Liver (tissue), 9 donors: ENCODE results near the gene PRND. TPM values are rescaled to one million over a fixed set of nuclear protein-coding genes. Genes with fewer than 3 reads are reported as not detected.

Experiments
- DNase-seq: peaks from one replicate; pipeline ENCODE4 v3.0.0-alpha.2; 2017; ENCODE audit warnings: low spot score
- H3K27ac ChIP-seq, 2 donors: one replicate each; pipeline ENCODE4 v1.7.0; 2013; ENCODE audit warnings: inconsistent platforms in 2 of 2, low read length in 2 of 2, control low read depth in 1 of 2, low read depth in 1 of 2, mild to moderate bottlenecking in 1 of 2
- H3K27me3 ChIP-seq, 4 donors: one replicate each; pipeline versions ENCODE4 v1.6.1 to v1.7.0; 2013; ENCODE audit warnings: low read length in 3 of 4, inconsistent platforms in 1 of 4, mild to moderate bottlenecking in 1 of 4, moderate library complexity in 1 of 4; ENCODE audit not compliant: control insufficient read depth in 4 of 4, insufficient read depth in 4 of 4
- H3K36me3 ChIP-seq, 4 donors: one replicate each; pipeline versions ENCODE4 v1.6.1 to v1.7.0; 2013; ENCODE audit warnings: low read length in 3 of 4, mild to moderate bottlenecking in 3 of 4, low read depth in 1 of 4, moderate library complexity in 1 of 4; ENCODE audit not compliant: control insufficient read depth in 4 of 4, insufficient read depth in 3 of 4
- H3K4me1 ChIP-seq, 4 donors: one replicate each; pipeline versions ENCODE4 v1.6.1 to v1.7.0; 2013; ENCODE audit warnings: low read length in 3 of 4, mild to moderate bottlenecking in 3 of 4, moderate library complexity in 1 of 4; ENCODE audit not compliant: control insufficient read depth in 4 of 4, insufficient read depth in 4 of 4
- H3K4me3 ChIP-seq, 3 donors: one replicate each; pipeline versions ENCODE4 v1.6.1 to v1.7.0; 2013; ENCODE audit warnings: low read length in 3 of 3, control low read depth in 1 of 3, low read depth in 1 of 3, mild to moderate bottlenecking in 1 of 3
- H3K9ac ChIP-seq, 2 donors: one replicate each; pipeline ENCODE4 v1.7.0; 2013; ENCODE audit warnings: low read length in 2 of 2, mild to moderate bottlenecking in 2 of 2, moderate library complexity in 2 of 2, control low read depth in 1 of 2, low read depth in 1 of 2
- H3K9me3 ChIP-seq, 4 donors: one replicate each; pipeline versions ENCODE4 v1.6.1 to v1.7.0; 2013; ENCODE audit warnings: low read length in 3 of 4; ENCODE audit not compliant: control insufficient read depth in 4 of 4
- EGR1 ChIP-seq, 2 donors: IDR thresholded peaks; 2 replicates each; pipeline ENCODE4 v1.6.1; 2016 to 2018; ENCODE audit warnings: antibody characterized with exemption in 2 of 2, low read depth in 2 of 2
- FOXA1 ChIP-seq: IDR thresholded peaks from 2 replicates; pipeline ENCODE4 v1.6.1; 2016; ENCODE audit warnings: antibody characterized with exemption
- FOXA2 ChIP-seq: IDR thresholded peaks from 2 replicates; pipeline ENCODE4 v1.6.1; 2016; ENCODE audit warnings: antibody characterized with exemption
- GABPA ChIP-seq, 2 donors: IDR thresholded peaks in 1 of 2; conservative IDR thresholded peaks in 1 of 2; 2 replicates each; pipeline ENCODE4 v1.6.1; 2016; ENCODE audit warnings: antibody characterized with exemption in 2 of 2, mild to moderate bottlenecking in 1 of 2, moderate library complexity in 1 of 2
- HNF4A ChIP-seq, 2 donors: conservative IDR thresholded peaks; 2 replicates each; pipeline ENCODE4 v1.6.1; 2016; ENCODE audit warnings: antibody characterized with exemption in 2 of 2, mild to moderate bottlenecking in 2 of 2
- HNF4G ChIP-seq: IDR thresholded peaks from 2 replicates; pipeline ENCODE4 v1.6.1; 2016; ENCODE audit warnings: antibody characterized with exemption
- JUND ChIP-seq, 2 donors: IDR thresholded peaks; 2 replicates each; pipeline ENCODE4 v1.6.1; 2016; ENCODE audit warnings: antibody characterized with exemption in 2 of 2
- NR2F2 ChIP-seq: IDR thresholded peaks from 2 replicates; pipeline ENCODE4 v1.6.1; 2016; ENCODE audit warnings: antibody characterized with exemption
- RAD21 ChIP-seq, 2 donors: IDR thresholded peaks; 2 replicates each; pipeline ENCODE4 v1.6.1; 2016; ENCODE audit warnings: antibody characterized with exemption in 2 of 2, mild to moderate bottlenecking in 2 of 2
- RXRA ChIP-seq, 2 donors: IDR thresholded peaks; 2 replicates each; pipeline ENCODE4 v1.6.1; 2017 to 2018; ENCODE audit warnings: antibody characterized with exemption in 2 of 2, mild to moderate bottlenecking in 1 of 2
- SP1 ChIP-seq: IDR thresholded peaks from 2 replicates; pipeline ENCODE4 v1.6.1; 2018; ENCODE audit warnings: antibody characterized with exemption, mild to moderate bottlenecking
- YY1 ChIP-seq: IDR thresholded peaks from 2 replicates; pipeline ENCODE4 v1.6.1; 2016; ENCODE audit warnings: antibody characterized with exemption, mild to moderate bottlenecking
- WGBS: extraction: QIAGEN DNeasy Blood & Tissue Kit; methylation state at CpG from one replicate; pipeline ENCODE4 v1.1.7; 2013; 5-methylcytosine and 5-hydroxymethylcytosine counted together
- polyA plus RNA-seq, 2 donors: library from polyadenylated mRNA; stranded (reverse) in 1 of 2; unstranded in 1 of 2; fragments of 200-250 nt in 1 of 2; fragments of >200 nt in 1 of 2; fragmentation: Nextera tagmentation in 1 of 2; extraction: Ambion mirVana in 1 of 2; gene quantifications; one replicate each; pipeline versions ENCODE4 v1.2.1 to v1.2.3, GENCODE V29; 2013 to 2015
- total RNA-seq, 2 donors: library from RNA; depleted of rRNA; stranded (reverse); fragments of >200 nt; gene quantifications; one replicate each; pipeline ENCODE4 v1.2.3, GENCODE V29; 2014
- TF ChIP-seq, protein P1 (sequence below): fragments of 150-350 bp; IDR thresholded peaks from 2 replicates; pipeline ENCODE4 v1.5.1; 2017; ENCODE audit warnings: improper control_type of control experiment, low read depth, low read length; ENCODE audit not compliant: missing input control
- TF ChIP-seq, protein P2 (sequence below): IDR thresholded peaks from 2 replicates; pipeline ENCODE4 v1.6.1; 2016; ENCODE audit warnings: antibody characterized with exemption
- TF ChIP-seq, protein P3 (sequence below): IDR thresholded peaks from 2 replicates; pipeline ENCODE4 v1.6.1; 2016; ENCODE audit warnings: antibody characterized with exemption
- TF ChIP-seq, protein P4 (sequence below): IDR thresholded peaks from 2 replicates; pipeline ENCODE4 v1.6.1; 2016; ENCODE audit warnings: antibody characterized with exemption, mild to moderate bottlenecking
- TF ChIP-seq, protein P5 (sequence below): IDR thresholded peaks from 2 replicates; pipeline ENCODE4 v1.6.1; 2016; ENCODE audit warnings: antibody characterized with exemption
- donor health status: healthy.
- donor health status: healthy.
- donor health status: healthy.
- donor health status: healthy.
- donor health status: healthy.

The PRND gene
- total and polyA plus RNA-seq, 4 donors, result 0.23 TPM; not detected in 3

DNA sequence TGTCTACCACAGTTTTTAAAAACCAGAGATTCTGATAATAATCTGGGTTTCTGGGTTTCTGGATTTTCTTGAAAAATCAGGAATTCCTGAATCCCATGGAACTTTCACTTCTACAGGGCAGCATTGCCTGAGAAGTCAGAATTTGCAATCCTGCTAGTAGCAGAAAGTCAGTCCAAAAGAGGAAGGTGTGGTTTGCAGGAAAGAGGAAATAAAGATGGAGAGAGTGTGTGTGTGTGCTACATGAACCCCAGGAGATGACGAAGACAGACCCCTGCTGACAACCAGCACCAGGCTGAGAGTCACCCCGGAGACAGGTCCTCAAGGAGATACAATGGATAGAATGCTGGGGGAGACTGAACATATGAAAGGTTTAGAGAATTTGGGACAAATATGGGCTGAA lies 44.9 kb downstream of the PRND start:
- TF ChIP-seq, protein P1, sequence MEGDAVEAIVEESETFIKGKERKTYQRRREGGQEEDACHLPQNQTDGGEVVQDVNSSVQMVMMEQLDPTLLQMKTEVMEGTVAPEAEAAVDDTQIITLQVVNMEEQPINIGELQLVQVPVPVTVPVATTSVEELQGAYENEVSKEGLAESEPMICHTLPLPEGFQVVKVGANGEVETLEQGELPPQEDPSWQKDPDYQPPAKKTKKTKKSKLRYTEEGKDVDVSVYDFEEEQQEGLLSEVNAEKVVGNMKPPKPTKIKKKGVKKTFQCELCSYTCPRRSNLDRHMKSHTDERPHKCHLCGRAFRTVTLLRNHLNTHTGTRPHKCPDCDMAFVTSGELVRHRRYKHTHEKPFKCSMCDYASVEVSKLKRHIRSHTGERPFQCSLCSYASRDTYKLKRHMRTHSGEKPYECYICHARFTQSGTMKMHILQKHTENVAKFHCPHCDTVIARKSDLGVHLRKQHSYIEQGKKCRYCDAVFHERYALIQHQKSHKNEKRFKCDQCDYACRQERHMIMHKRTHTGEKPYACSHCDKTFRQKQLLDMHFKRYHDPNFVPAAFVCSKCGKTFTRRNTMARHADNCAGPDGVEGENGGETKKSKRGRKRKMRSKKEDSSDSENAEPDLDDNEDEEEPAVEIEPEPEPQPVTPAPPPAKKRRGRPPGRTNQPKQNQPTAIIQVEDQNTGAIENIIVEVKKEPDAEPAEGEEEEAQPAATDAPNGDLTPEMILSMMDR, result no peak
- TF ChIP-seq SP1, result no peak
- TF ChIP-seq EGR1 (IDR thresholded peaks at IDR 0.05; ENCODE audit: low read depth in 2 of 2), result no peak
- TF ChIP-seq FOXA1, result no peak
- no peak for TF ChIP-seq GABPA (IDR thresholded peaks at IDR 0.05 in 1 of 2, conservative IDR thresholded peaks at IDR 0.05 in 1 of 2)
- TF ChIP-seq FOXA2, result no peak
- TF ChIP-seq HNF4G, result no peak
- TF ChIP-seq, protein P2, sequence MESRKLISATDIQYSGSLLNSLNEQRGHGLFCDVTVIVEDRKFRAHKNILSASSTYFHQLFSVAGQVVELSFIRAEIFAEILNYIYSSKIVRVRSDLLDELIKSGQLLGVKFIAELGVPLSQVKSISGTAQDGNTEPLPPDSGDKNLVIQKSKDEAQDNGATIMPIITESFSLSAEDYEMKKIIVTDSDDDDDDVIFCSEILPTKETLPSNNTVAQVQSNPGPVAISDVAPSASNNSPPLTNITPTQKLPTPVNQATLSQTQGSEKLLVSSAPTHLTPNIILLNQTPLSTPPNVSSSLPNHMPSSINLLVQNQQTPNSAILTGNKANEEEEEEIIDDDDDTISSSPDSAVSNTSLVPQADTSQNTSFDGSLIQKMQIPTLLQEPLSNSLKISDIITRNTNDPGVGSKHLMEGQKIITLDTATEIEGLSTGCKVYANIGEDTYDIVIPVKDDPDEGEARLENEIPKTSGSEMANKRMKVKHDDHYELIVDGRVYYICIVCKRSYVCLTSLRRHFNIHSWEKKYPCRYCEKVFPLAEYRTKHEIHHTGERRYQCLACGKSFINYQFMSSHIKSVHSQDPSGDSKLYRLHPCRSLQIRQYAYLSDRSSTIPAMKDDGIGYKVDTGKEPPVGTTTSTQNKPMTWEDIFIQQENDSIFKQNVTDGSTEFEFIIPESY, result no peak
- TF ChIP-seq YY1, result no peak
- TF ChIP-seq NR2F2, result no peak
- TF ChIP-seq, protein P3, sequence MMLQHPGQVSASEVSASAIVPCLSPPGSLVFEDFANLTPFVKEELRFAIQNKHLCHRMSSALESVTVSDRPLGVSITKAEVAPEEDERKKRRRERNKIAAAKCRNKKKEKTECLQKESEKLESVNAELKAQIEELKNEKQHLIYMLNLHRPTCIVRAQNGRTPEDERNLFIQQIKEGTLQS, result no peak
- TF ChIP-seq, protein P4, sequence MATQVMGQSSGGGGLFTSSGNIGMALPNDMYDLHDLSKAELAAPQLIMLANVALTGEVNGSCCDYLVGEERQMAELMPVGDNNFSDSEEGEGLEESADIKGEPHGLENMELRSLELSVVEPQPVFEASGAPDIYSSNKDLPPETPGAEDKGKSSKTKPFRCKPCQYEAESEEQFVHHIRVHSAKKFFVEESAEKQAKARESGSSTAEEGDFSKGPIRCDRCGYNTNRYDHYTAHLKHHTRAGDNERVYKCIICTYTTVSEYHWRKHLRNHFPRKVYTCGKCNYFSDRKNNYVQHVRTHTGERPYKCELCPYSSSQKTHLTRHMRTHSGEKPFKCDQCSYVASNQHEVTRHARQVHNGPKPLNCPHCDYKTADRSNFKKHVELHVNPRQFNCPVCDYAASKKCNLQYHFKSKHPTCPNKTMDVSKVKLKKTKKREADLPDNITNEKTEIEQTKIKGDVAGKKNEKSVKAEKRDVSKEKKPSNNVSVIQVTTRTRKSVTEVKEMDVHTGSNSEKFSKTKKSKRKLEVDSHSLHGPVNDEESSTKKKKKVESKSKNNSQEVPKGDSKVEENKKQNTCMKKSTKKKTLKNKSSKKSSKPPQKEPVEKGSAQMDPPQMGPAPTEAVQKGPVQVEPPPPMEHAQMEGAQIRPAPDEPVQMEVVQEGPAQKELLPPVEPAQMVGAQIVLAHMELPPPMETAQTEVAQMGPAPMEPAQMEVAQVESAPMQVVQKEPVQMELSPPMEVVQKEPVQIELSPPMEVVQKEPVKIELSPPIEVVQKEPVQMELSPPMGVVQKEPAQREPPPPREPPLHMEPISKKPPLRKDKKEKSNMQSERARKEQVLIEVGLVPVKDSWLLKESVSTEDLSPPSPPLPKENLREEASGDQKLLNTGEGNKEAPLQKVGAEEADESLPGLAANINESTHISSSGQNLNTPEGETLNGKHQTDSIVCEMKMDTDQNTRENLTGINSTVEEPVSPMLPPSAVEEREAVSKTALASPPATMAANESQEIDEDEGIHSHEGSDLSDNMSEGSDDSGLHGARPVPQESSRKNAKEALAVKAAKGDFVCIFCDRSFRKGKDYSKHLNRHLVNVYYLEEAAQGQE, result no peak
- TF ChIP-seq JUND (IDR thresholded peaks at IDR 0.05), result no peak
- no peak for TF ChIP-seq RAD21 (IDR thresholded peaks at IDR 0.05)
- no peak for TF ChIP-seq HNF4A (conservative IDR thresholded peaks at IDR 0.05)
- no peak for TF ChIP-seq RXRA (IDR thresholded peaks at IDR 0.05)
- TF ChIP-seq, protein P5, sequence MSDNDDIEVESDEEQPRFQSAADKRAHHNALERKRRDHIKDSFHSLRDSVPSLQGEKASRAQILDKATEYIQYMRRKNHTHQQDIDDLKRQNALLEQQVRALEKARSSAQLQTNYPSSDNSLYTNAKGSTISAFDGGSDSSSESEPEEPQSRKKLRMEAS, result no peak
- Histone ChIP-seq H3K27me3 (no peaks in the 10 kb centered on the region), H3K4me3 (no peak overlapping the region), H3K9ac (no peak overlapping the region), H3K27ac (no peak overlapping the region), H3K4me1 (no peaks in the 10 kb centered on the region), H3K36me3 (no peaks in the 10 kb centered on the region), H3K9me3 (no peaks in the 10 kb centered on the region)
- WGBS, result 72% methylated on average over 2 of the region's 2 CpGs
- DNase-seq, result no peak

- DNase-seq, result no peak
- H3K9me3 ChIP-seq, result no peaks in the 10 kb centered on the region
- H3K4me3 ChIP-seq, result no peak overlapping the region
- H3K4me1 ChIP-seq, result no peaks in the 10 kb centered on the region
- TF ChIP-seq RXRA (IDR thresholded peaks at IDR 0.05) (no peak), GABPA (IDR thresholded peaks at IDR 0.05 in 1 of 2, conservative IDR thresholded peaks at IDR 0.05 in 1 of 2) (no peak), YY1 (no peak), SP1 (no peak), NR2F2 (no peak), HNF4A (conservative IDR thresholded peaks at IDR 0.05) (no peak)
- TF ChIP-seq, protein P4, result no peak
- TF ChIP-seq, protein P3, result no peak
- TF ChIP-seq, protein P1, result no peak
- H3K27ac ChIP-seq, result no peak overlapping the region
- H3K9ac ChIP-seq, result no peak overlapping the region
- H3K36me3 ChIP-seq, result no peaks in the 10 kb centered on the region
- 89% methylated on average over 3 of the region's 3 CpGs for WGBS
- H3K27me3 ChIP-seq, result no peaks in the 10 kb centered on the region
These were observed 45.4 kb downstream of the PRND start for GRCh38 chr20:4767084-4767483.
